Left ventricle myocardium inferior (tissue), 1 donor: ENCODE data around the gene CD99. TPM values are rescaled to one million over a fixed set of nuclear protein-coding genes. Genes with fewer than 3 reads are reported as not detected.

ENCODE experiments used
- DNase-seq: peaks from one replicate; pipeline ENCODE4 v3.0.0-alpha.2; 2020
- H3K27ac ChIP-seq: fragments of 200-600 bp; replicated peaks from 2 replicates; pipeline ENCODE4 v1.8.0; 2021
- H3K27me3 ChIP-seq: fragments of 200-600 bp; 2 replicates; pipeline ENCODE4 v1.8.0; 2021; ENCODE audit warnings: low read depth
- H3K36me3 ChIP-seq: fragments of 200-600 bp; 2 replicates; pipeline ENCODE4 v1.8.0; 2021
- H3K4me1 ChIP-seq: fragments of 200-600 bp; 2 replicates; pipeline ENCODE4 v1.8.0; 2021
- H3K4me3 ChIP-seq: fragments of 200-600 bp; 2 replicates; pipeline ENCODE4 v1.8.0; 2021; ENCODE audit warnings: mild to moderate bottlenecking, moderate library complexity
- H3K9me3 ChIP-seq: fragments of 200-600 bp; replicated peaks from 2 replicates; pipeline ENCODE4 v1.8.0; 2021
- CTCF ChIP-seq: fragments of 200-600 bp; IDR thresholded peaks from 2 replicates; pipeline ENCODE4 v1.8.0; 2021; ENCODE audit warnings: antibody characterized with exemption, mild to moderate bottlenecking, borderline replicate concordance
- intact Hi-C: fragments of 100-400 bp; cut with micrococcal nuclease; formaldehyde crosslinking; loops from one replicate; pipeline ENCODE4 v1.11.0; 2022
- total RNA-seq: library from RNA; stranded (reverse); fragmentation: NEBNext Ultra II Directional; extraction: Animal tissue kit (Norgen Biotek cat#: 25700); gene quantifications from one replicate; pipeline ENCODE4 v1.2.1, GENCODE V29; 2021
- donor health status: DM: no; HTN: yes; CAD: no; lungs with severe emphysema.

Gene CD99
- total RNA-seq, 1 donor from 2014 or later: 306 TPM

- intact Hi-C loops: no loop called here
- Histone ChIP-seq H3K36me3 (no peaks in the 10 kb centered on the region), H3K9me3 (no peaks in the 10 kb centered on the region), H3K4me1 (peaks cover 99% of the 10 kb centered on the region), H3K27me3 (no peaks in the 10 kb centered on the region), H3K27ac (peak overlapping the region; percentile 91), H3K4me3 (peak overlapping the region; percentile 2)
- TF ChIP-seq CTCF: peak; percentile 60
- DNase-seq: peak; percentile 47
These were observed 12.9 kb downstream of the CD99 start for GRCh38 chrX:2703991-2704369.

- Histone ChIP-seq H3K9me3 (no peaks in the 10 kb centered on the region), H3K27ac (peak overlapping the region; percentile 91), H3K4me3 (peak overlapping the region; percentile 14), H3K4me1 (peaks cover 99% of the 10 kb centered on the region), H3K36me3 (no peaks in the 10 kb centered on the region), H3K27me3 (no peaks in the 10 kb centered on the region)
- no peak for TF ChIP-seq CTCF
- DNase-seq: peak; percentile 61
- intact Hi-C loops: no loop called here
These were observed 14.1 kb downstream of the CD99 start for GRCh38 chrX:2705046-2705832.

- DNase-seq: peak; percentile 42
- H3K27me3 ChIP-seq: no peaks in the 10 kb centered on the region
- intact Hi-C loops: no loop called here
- TF ChIP-seq CTCF: no peak
- H3K9me3 ChIP-seq: no peaks in the 10 kb centered on the region
- peak overlapping the region; percentile 8 for H3K4me3 ChIP-seq
- H3K27ac ChIP-seq: peak overlapping the region; percentile 91
- peaks cover 93% of the 10 kb centered on the region for H3K4me1 ChIP-seq
- H3K36me3 ChIP-seq: peaks cover 11% of the 10 kb centered on the region
These were observed 16.3 kb downstream of the CD99 start for GRCh38 chrX:2707334-2707760.

GRCh38 chrX:2708021-2708420, 16.9 kb downstream of the CD99 start:
- no peak for DNase-seq
- peaks cover 17% of the 10 kb centered on the region for H3K36me3 ChIP-seq
- intact Hi-C loops: no loop called here
- H3K9me3 ChIP-seq: no peaks in the 10 kb centered on the region
- TF ChIP-seq CTCF: no peak
- peaks cover 86% of the 10 kb centered on the region for H3K4me1 ChIP-seq
- peak overlapping the region; percentile 8 for H3K4me3 ChIP-seq
- no peaks in the 10 kb centered on the region for H3K27me3 ChIP-seq
- H3K27ac ChIP-seq: peak overlapping the region; percentile 91

GRCh38 chrX:2708592-2709188, 17.6 kb downstream of the CD99 start:
- DNase-seq: no peak
- H3K27me3 ChIP-seq: no peaks in the 10 kb centered on the region
- peak overlapping the region; percentile 91 for H3K27ac ChIP-seq
- H3K4me3 ChIP-seq: no peak overlapping the region
- no peaks in the 10 kb centered on the region for H3K9me3 ChIP-seq
- no peak for TF ChIP-seq CTCF
- intact Hi-C loops: no loop called here
- H3K36me3 ChIP-seq: peaks cover 20% of the 10 kb centered on the region
- peaks cover 80% of the 10 kb centered on the region for H3K4me1 ChIP-seq
